Limb (tissue), 2 donors: ENCODE measurements around the gene IPO13.
A peak's percentile ranks its signal among the peaks of the same experiment; 100 is the strongest.

ENCODE experiments used
- DNase-seq, 2 donors: peaks; one replicate each; pipeline ENCODE4 v3.0.0-alpha.2; 2016; ENCODE audit errors: extremely low spot score in 2 of 2

Gene IPO13

GRCh38 chr1:43987159-43987902 lies 40.6 kb downstream of the IPO13 start:
- no peak for DNase-seq

GRCh38 chr1:43990271-43991199 lies 43.8 kb downstream of the IPO13 start:
- no peak for DNase-seq

GRCh38 chr1:43991200-43991475 lies 44.4 kb downstream of the IPO13 start:
- no peak for DNase-seq

DNA sequence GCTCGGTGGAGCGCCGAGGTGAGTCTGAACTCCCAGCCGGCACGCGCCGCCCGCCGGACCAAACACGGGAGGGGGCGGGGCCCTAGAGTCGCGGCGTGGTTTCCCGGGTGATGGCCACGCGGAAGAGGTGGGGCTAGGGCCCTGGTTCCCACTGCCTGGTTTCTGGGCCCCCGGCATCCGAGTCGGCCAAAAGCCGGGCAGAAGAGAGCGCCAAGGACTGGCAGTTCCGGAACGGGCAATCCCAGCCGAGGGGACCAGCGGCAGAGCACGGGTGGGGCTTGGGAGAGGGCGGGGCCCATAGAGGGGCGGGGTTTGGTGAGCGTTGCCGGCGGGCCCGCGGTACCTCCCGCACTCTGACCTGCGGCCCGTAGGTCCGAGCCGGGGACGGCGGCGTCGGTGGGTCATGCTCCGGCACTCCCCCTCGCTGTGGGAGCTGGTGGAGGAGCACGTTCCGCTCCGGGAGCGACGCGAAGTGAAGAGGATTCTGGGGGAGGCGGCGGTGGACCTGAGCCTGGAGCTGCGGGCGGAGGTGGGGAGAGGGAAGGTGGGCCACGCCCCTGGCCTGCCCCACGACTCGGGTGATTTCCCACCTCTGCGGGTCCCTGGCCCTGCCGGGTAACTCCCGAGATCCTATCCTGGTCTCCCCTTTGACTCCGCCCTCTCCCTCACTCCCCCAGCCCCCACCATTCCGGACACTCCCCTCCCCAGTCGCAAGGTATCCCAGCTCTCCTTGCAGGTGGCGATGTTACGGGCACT lies 44.9 kb downstream of the IPO13 start, which contains the start of gene CCDC24:
Gene CCDC24 (plus strand): TSS at position 124 of the 756 bp plus-strand sequence. CDS start 280 bp downstream, at position 404.
- DNase-seq, result peak; percentile 55 to 84

GRCh38 chr1:43992232-43992995 lies 45.7 kb downstream of the IPO13 start:
- no peak for DNase-seq

DNA sequence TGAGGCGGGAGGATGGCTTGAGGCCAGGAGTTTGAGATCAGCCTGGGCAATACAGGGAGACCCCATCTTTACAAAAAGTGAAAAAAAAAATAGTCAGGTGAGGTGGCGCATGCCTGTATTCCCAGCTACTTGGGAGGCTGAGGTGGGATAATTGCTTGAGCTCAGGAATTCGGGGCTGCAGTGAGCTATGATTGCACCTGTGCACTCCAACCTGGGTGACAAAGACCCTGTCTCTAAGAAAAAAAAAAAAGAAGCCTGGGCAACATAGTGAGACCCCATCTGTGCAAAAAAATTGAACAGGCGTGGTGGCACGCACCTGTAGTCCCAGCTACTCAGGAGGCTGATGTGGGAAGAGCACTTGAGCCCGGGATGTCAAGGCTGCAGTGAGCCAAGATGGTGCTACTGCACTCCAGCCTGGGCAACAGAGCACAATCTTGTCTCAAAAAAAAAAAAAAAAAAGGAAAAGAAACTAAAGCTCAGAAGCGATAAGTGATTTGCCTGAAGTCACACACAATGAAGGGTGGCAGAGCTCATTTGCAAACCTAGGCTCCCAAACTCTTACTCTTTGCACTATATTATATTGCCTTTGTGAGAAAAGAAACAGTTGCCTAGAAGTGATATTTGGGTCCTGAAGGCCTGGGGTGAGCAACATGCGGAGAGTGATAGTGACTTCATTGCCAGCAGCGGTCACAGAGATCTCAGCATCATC lies 46.6 kb downstream of the IPO13 start:
- no peak for DNase-seq

GRCh38 chr1:43994071-43994470 lies 47.3 kb downstream of the IPO13 start:
- DNase-seq, result no peak

- DNase-seq, result no peak
Measured at GRCh38 chr1:43994794-43995790, 48.3 kb downstream of the IPO13 start.

DNA sequence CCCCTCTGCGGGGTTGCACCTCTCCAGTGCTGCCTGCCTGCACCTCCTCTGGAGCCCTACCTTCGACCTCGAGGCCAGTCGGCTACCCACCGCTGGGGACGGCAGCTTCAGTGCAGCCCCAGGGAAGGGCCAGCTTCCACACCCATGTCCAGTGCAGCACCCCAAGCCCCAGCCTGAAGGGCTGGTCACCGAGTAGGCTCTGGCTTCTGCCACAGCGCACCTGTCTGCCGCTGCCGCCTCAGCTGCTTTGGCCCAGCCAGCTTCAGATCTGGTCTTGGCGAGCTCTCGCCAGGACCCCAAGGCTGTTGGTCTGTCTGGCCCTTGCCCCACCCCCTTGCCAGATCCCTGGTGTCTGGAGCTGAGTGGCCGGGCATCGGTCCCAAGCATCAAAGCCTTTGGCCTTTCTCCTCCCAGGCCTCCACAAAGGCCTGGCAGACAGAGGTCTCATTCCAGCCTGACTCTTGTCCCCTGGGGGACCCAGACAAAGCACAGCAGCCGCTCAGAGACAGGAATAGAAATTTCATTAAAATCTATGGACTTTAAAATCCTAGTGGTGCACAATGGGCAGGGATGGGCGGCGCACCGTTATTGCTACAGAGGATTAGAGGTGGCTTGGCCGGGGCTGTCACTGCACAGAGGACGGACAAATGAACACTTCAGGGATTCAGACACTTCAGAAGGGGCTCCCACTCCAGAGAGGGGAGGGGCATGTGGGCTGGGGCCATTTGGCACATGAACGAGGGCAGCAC lies 49.4 kb downstream of the IPO13 start:
- DNase-seq, result no peak

GRCh38 chr1:43996733-43997115 lies 50.0 kb downstream of the IPO13 start:
- no peak for DNase-seq

- no peak for DNase-seq
Measured at GRCh38 chr1:43997295-43997999, 50.7 kb downstream of the IPO13 start.

- DNase-seq, result no peak
Measured at GRCh38 chr1:43998000-43998378, 51.2 kb downstream of the IPO13 start.

DNA sequence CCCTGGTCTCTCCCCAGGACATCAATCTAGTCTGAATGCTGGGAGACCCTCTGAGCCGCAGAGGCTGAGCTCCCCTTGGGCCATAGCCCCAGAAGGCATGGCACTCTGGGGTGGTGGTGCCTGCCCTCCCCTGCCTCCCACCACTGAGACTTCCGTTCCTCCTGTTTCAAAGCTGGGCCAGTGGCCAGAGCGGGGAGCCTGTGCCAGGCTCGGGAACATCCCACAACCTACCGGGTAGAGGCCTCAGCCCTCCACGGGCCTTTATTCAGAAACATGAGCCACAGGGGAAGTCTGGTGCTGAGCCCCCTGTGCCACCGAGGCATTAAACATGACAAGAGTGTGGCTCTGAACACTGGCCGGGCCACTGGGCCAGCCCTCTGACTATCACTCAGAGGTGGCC lies 52.7 kb downstream of the IPO13 start:
- no peak for DNase-seq

DNA sequence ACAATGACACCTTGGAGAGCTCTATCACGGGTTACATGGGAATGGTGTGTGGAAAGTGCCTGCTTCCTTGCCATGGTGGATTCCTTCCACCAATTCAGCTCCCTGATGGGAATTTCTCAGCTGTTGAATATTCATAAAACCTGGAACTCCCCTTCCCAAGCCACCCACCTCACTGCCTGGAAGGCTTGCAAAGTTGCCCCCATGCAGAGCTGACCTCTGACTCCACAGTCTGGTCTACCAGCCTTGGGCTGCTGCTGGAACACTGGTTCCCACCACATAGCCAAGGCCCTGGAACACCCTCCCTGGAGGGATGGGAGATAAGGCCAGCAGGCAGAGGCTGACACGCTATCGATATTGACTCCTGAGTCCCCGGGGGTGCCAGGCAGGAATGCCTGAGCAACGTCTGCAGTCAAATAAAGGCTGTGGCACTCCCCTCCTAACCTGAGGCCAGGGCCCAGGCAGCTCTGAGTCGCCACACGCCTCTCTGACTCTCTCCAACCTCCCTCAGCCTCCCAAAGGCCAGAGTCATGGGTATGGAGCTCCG lies 53.4 kb downstream of the IPO13 start:
- no peak for DNase-seq

DNA sequence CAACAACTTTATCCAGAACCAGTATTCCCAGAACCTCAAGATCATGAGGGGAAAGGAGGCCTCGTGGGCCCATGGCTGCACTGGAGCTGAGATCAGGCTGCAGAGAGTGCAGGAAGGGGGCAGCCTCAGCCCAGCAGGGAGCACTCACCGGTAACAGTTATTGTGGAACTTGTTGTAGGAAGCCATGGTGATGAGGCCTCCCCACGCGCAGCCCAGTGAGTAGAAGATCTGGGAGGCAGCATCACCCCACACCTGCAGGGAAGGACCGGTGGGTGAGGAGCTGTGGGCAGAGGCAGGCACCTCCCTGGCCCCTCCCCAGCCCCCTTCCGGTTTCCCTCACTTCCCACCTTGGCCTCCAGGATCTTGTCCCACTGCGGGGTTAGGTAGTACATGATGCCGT lies 55.4 kb downstream of the IPO13 start:
- no peak for DNase-seq

GRCh38 chr1:44002606-44003157 lies 55.9 kb downstream of the IPO13 start:
- no peak for DNase-seq

DNA sequence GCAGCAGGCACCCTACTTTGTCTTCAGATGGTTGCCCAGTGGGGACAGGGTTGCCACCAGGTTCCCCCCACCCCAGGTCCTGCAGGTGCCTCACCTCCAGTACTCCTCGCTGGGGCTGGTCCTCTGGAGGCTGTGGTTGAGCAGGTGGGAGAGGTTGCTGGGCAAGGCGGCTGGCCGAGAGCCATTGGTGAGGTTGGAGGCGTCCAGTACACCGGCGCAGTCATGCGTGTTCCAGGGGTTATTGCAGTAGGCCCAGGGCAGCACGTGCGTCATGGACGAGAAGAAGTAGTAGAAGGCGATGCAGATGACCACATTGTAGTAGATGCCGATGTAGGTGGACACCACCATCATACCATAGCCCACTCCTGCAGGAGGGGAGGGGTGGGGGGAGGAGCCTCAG lies 61.5 kb downstream of the IPO13 start:
- no peak for DNase-seq
